Adrenal gland (tissue), 5 donors: ENCODE data around the gene NAGS.

Source experiments
- POLR2A ChIP-seq, 2 donors: fragments of 450-650 bp; IDR thresholded peaks; one replicate each; pipeline ENCODE4 v1.6.1; 2017; ENCODE audit warnings: antibody characterized with exemption in 2 of 2, mild to moderate bottlenecking in 2 of 2, moderate library complexity in 1 of 2
- TF ChIP-seq, protein P1 (sequence below), 6 experiments: fragments of 450-650 bp in 4 of 6; fragments of 200-600 bp in 2 of 6; sonication (generic) in 1 of 6; IDR thresholded peaks; 1 replicate in 5 of 6; 2 replicates in 1 of 6; pipeline versions ENCODE4 v1.5.1 to v1.8.0; 2016 to 2021; ENCODE audit warnings: antibody characterized with exemption in 6 of 6, mild to moderate bottlenecking in 2 of 6, moderate library complexity in 1 of 6
- donor health status: DM: no; HTN: no; CAD: no.

DNA sequence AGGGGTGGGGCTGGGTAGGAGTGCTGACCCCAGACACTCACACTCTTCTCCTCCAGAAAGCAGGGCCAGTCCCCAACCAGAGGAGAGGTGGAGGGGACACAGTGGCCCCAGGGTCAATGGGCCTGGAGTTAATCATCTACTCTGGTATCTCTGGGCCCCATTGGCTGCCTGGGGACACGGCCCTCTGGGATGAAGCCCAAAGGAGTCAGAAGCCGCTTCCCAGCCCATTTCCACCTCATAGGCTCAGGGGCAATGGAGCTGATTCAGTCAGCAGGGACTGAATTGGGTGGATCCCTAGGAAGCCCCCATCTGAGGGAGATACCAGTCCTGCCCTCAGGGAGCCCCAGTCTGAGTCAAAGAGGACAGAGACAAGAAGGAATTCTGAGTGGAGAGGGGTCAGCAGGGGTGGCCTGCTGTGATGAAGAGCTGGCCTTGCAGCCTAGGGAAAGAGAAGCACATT is 2.9 kb upstream of the NAGS start:
- TF ChIP-seq, protein P1, sequence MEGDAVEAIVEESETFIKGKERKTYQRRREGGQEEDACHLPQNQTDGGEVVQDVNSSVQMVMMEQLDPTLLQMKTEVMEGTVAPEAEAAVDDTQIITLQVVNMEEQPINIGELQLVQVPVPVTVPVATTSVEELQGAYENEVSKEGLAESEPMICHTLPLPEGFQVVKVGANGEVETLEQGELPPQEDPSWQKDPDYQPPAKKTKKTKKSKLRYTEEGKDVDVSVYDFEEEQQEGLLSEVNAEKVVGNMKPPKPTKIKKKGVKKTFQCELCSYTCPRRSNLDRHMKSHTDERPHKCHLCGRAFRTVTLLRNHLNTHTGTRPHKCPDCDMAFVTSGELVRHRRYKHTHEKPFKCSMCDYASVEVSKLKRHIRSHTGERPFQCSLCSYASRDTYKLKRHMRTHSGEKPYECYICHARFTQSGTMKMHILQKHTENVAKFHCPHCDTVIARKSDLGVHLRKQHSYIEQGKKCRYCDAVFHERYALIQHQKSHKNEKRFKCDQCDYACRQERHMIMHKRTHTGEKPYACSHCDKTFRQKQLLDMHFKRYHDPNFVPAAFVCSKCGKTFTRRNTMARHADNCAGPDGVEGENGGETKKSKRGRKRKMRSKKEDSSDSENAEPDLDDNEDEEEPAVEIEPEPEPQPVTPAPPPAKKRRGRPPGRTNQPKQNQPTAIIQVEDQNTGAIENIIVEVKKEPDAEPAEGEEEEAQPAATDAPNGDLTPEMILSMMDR (IDR thresholded peaks at IDR 0.05): no peak
- TF ChIP-seq POLR2A (IDR thresholded peaks at IDR 0.05): no peak
